CD4-positive, alpha-beta memory T cell (primary cell): Measurements from ENCODE around the gene CHD5. TPM values are rescaled to one million over a fixed set of nuclear protein-coding genes. Genes with fewer than 3 reads are reported as not detected.

ENCODE experiments used
- CTCF ChIA-PET: fragments of 350-600 bp; sonication (Branson Sonifier 250); formaldehyde crosslinking; loops from one replicate; lab custom pipeline; 2021; ENCODE audit warnings: inconsistent platforms; ENCODE audit not compliant: partially characterized antibody; lab: Charles Lee
- POLR2A ChIA-PET: fragments of 350-600 bp; sonication (Branson Sonifier 250); formaldehyde crosslinking; loops from one replicate; lab custom pipeline; 2021; ENCODE audit not compliant: partially characterized antibody; lab: Charles Lee
- DNase-seq, 5 donors: peaks; one replicate each; pipeline versions ENCODE4 v3.0.0 to v3.0.0-alpha.2; 2020 to 2022; ENCODE audit warnings: mixed read lengths in 1 of 5
- H3K27ac ChIP-seq: one replicate; pipeline ENCODE4 v1.7.0; 2013; ENCODE audit warnings: low read depth, low read length
- H3K27me3 ChIP-seq: 2 replicates; pipeline ENCODE4 v1.7.0; 2013; ENCODE audit warnings: mild to moderate bottlenecking, low read length, moderate library complexity; ENCODE audit not compliant: insufficient read depth
- H3K36me3 ChIP-seq: 2 replicates; pipeline ENCODE4 v1.7.0; 2013; ENCODE audit warnings: mild to moderate bottlenecking, low read length, moderate library complexity; ENCODE audit not compliant: insufficient read depth
- H3K4me1 ChIP-seq: 2 replicates; pipeline ENCODE4 v1.7.0; 2013; ENCODE audit warnings: mild to moderate bottlenecking, low read length, moderate library complexity; ENCODE audit not compliant: insufficient read depth
- H3K4me3 ChIP-seq, 2 donors: one replicate each; pipeline ENCODE4 v1.7.0; 2013; ENCODE audit warnings: low read length in 2 of 2, mild to moderate bottlenecking in 1 of 2
- H3K9me3 ChIP-seq, 2 donors: one replicate each; pipeline ENCODE4 v1.7.0; 2013; ENCODE audit warnings: low read length in 2 of 2, control low read depth in 1 of 2; ENCODE audit not compliant: control insufficient read depth in 1 of 2
- H3K27ac Mint-ChIP-seq, 7 donors: one replicate each; pipeline ENCODE4 v1.8.0; 2020 to 2021; ENCODE audit warnings: mixed read lengths in 7 of 7, mild to moderate bottlenecking in 6 of 7, inconsistent platforms in 3 of 7, moderate library complexity in 3 of 7
- H3K27me3 Mint-ChIP-seq, 2 donors: one replicate each; pipeline ENCODE4 v1.8.0; 2020 to 2021; ENCODE audit warnings: mixed read lengths in 2 of 2
- H3K36me3 Mint-ChIP-seq, 2 donors: one replicate each; pipeline ENCODE4 v1.8.0; 2020 to 2021; ENCODE audit warnings: mixed read lengths in 2 of 2, inconsistent platforms in 1 of 2, mild to moderate bottlenecking in 1 of 2
- H3K4me1 Mint-ChIP-seq, 4 donors: one replicate each; pipeline ENCODE4 v1.8.0; 2020 to 2021; ENCODE audit warnings: mixed read lengths in 4 of 4, mild to moderate bottlenecking in 1 of 4
- H3K4me3 Mint-ChIP-seq, 8 donors: one replicate each; pipeline ENCODE4 v1.8.0; 2020 to 2021; ENCODE audit warnings: mixed read lengths in 8 of 8, mild to moderate bottlenecking in 7 of 8, moderate library complexity in 6 of 8, inconsistent platforms in 3 of 8
- H3K9me3 Mint-ChIP-seq, 8 donors: one replicate each; pipeline ENCODE4 v1.8.0; 2020 to 2021; ENCODE audit warnings: mixed read lengths in 8 of 8, mild to moderate bottlenecking in 5 of 8, inconsistent platforms in 3 of 8, moderate library complexity in 1 of 8
- intact Hi-C: fragments of 100-400 bp; cut with micrococcal nuclease; formaldehyde crosslinking; loops from one replicate; pipeline ENCODE4 v1.15.1; 2023
- polyA plus RNA-seq, 2 donors: library from polyadenylated mRNA; unstranded; fragments of 300-500 nt; fragmentation: Illumina TruSeq; gene quantifications; one replicate each; pipeline ENCODE4 v1.2.3, GENCODE V29; 2021
- total RNA-seq, 2 experiments: library from RNA; stranded (reverse); gene quantifications; one replicate each; pipeline ENCODE4 v1.2.3, GENCODE V29; 2021

Gene CHD5
- total and polyA plus RNA-seq, 4 experiments from 2014 or later: 0.06 to 0.17 TPM; not detected in 2

DNA sequence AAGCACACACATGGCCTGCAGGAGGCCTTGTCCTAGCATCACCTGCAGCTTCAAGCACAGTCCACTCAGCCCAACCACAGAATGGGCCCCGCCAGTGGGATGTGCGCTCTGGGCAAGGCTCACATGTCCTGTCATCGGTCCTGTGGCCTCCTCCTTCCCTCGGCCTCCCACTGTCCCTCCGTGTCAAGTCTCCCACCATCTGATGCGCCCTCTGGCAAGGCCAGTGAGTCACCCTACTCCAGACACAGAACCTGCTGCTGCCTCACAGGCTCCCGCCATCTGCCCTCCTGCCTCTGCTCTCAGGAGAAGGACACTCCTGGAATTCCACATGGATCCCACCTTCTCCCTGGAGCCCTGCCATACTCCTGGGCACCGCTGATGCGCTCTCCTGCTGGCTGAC, 120.3 kb downstream of the CHD5 start:
- no peak overlapping the region for H3K27ac ChIP-seq
- Mint-ChIP-seq H3K27ac (no peak overlapping the region), H3K4me1 (peaks cover 7 to 22% (median 14%) of the 10 kb centered on the region in 4 donors), H3K9me3 (no peaks in the 10 kb centered on the region), H3K27me3 (no peaks in the 10 kb centered on the region), H3K36me3 (peaks cover 18 to 34% of the 10 kb centered on the region in 2 donors), H3K4me3 (no peak overlapping the region)
- H3K36me3 ChIP-seq: peaks cover 11% of the 10 kb centered on the region
- no peak overlapping the region for H3K4me3 ChIP-seq
- H3K27me3 ChIP-seq: no peaks in the 10 kb centered on the region
- ChIA-PET CTCF (no interaction called here), POLR2A (no interaction called here)
- H3K4me1 ChIP-seq: no peaks in the 10 kb centered on the region
- H3K9me3 ChIP-seq: no peaks in the 10 kb centered on the region
- DNase-seq: no peak
- intact Hi-C loops: no loop called here

DNA sequence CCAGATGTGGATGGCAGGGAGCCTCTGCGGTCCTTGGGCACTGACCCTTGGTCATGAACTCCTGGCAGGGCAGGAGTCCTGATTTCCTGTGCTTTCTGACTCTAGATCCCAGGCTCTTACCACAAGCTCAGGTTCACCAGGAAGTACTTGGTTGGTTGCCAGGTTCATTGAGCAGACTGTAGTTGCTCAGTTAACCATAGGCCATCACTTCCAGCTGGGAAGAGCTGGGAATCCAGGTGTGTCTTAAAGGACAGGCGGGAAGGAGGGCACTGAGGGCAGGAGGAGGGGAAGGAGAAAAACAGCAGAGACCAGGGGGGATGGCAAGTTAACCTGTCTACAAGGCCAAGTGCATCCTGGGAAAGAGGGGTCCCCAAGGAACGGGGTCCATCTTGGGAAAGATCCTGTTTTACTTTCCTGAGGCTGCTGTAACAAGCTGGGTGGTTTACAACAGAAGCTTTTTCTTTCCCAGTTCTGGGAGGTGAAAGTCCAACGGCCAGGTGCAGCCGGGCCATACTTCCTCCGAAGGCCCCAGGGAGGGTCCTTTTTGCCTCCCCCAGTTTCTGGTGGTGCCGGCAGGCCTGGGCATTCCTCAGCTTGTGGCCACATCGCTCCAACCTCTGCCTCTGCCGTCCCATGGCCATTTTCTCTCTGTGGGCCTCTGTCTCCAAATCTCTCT, 122.8 kb downstream of the CHD5 start:
- ChIA-PET POLR2A (no interaction called here), CTCF (interaction anchor here (1.1 kb wide), 1 partner anchor 188 kb away, joined by 3 read pairs; no protein-coding TSS in a partner anchor)
- Mint-ChIP-seq H3K27ac (peak overlapping the region in 2 of 7 donors; percentile 54 to 74), H3K4me1 (peaks cover 12 to 28% (median 19%) of the 10 kb centered on the region in 4 donors), H3K27me3 (no peaks in the 10 kb centered on the region), H3K9me3 (no peaks in the 10 kb centered on the region), H3K4me3 (no peak overlapping the region), H3K36me3 (peaks cover 19 to 38% of the 10 kb centered on the region in 2 donors)
- Histone ChIP-seq H3K4me3 (no peak overlapping the region), H3K9me3 (no peaks in the 10 kb centered on the region), H3K36me3 (peaks cover 18% of the 10 kb centered on the region), H3K4me1 (no peaks in the 10 kb centered on the region), H3K27me3 (no peaks in the 10 kb centered on the region), H3K27ac (no peak overlapping the region)
- intact Hi-C loops: no loop called here
- DNase-seq: no peak

DNA sequence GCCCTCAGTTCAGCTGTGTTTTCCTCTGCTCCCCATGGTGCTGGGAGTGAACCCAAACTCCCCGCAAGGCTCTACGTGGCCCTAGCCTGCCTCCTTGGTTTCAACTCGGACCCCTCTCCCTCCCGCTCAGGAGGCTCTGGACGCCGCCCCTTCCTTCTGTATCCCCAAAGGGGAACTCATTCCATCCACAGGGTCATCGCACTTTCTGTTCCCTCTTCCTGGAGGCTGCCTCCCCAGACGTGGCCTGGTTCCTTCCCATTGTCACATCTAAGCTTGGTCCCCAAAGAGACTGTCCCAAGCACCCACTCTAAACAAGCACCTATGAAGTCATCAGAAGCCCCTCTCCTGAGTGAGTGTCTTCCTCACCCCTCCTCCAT, 123.6 kb downstream of the CHD5 start:
- H3K27me3 ChIP-seq: no peaks in the 10 kb centered on the region
- no peak for DNase-seq
- H3K27ac ChIP-seq: no peak overlapping the region
- H3K9me3 ChIP-seq: no peaks in the 10 kb centered on the region
- POLR2A ChIA-PET: no interaction called here
- intact Hi-C loops: no loop called here
- Mint-ChIP-seq H3K4me1 (peaks cover 12 to 28% (median 18%) of the 10 kb centered on the region in 4 donors), H3K4me3 (no peak overlapping the region), H3K36me3 (peaks cover 18 to 37% of the 10 kb centered on the region in 2 donors), H3K9me3 (no peaks in the 10 kb centered on the region), H3K27ac (peak overlapping the region in 5 of 7 donors; percentile 48 to 89 (median 69)), H3K27me3 (no peaks in the 10 kb centered on the region)
- H3K36me3 ChIP-seq: peaks cover 18% of the 10 kb centered on the region
- H3K4me3 ChIP-seq: no peak overlapping the region
- CTCF ChIA-PET: interaction anchor here (1.1 kb wide), 1 partner anchor 189 kb away, joined by 3 read pairs; no protein-coding TSS in a partner anchor
- H3K4me1 ChIP-seq: no peaks in the 10 kb centered on the region

DNA sequence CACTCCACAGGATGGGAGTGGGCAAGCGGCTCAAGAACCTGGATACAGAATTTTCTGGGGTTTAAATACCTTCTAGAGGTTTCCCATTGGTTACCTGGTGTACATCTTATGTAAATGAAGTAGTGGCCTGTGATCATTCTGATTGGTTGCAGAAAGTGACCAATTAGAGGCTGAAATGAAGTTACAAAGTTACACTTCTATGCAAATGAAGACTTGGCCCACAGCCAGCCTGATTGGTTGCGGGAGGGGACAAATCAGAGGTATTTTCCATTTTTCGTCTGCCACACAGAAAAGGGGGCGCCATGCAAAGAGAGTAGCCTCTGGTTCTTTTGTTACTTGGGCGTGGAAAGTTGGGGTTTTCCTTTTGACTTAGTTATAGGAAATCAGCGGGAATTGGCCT, 125.5 kb downstream of the CHD5 start:
- Histone ChIP-seq H3K4me1 (no peaks in the 10 kb centered on the region), H3K36me3 (peaks cover 24% of the 10 kb centered on the region), H3K27me3 (no peaks in the 10 kb centered on the region), H3K4me3 (no peak overlapping the region), H3K9me3 (no peaks in the 10 kb centered on the region), H3K27ac (no peak overlapping the region)
- CTCF ChIA-PET: no interaction called here
- POLR2A ChIA-PET: no interaction called here
- H3K4me1 Mint-ChIP-seq: peaks cover 15 to 28% (median 18%) of the 10 kb centered on the region in 4 donors
- DNase-seq: no peak
- no peaks in the 10 kb centered on the region for H3K9me3 Mint-ChIP-seq
- intact Hi-C loops: no loop called here
- peaks cover 25 to 39% of the 10 kb centered on the region in 2 donors for H3K36me3 Mint-ChIP-seq
- no peak overlapping the region for H3K4me3 Mint-ChIP-seq
- no peaks in the 10 kb centered on the region for H3K27me3 Mint-ChIP-seq
- H3K27ac Mint-ChIP-seq: peak overlapping the region in 1 of 7 donors; percentile 29

DNA sequence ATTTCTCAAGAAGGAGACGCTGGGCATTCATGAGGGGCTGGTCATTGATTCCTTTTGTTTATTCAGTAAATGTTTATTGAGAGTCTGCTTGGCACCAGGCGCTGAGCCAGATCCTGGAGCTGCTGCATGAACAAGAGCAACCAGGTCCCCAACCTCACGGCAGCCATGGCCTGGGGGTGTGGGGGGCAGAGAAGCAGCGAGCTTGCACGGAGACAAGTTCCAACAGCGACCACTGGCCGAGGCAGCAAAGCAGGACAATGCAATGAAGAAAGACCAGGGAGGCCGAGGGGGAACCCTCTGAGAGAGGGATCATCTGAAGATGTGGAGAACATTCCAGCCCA, 126.9 kb downstream of the CHD5 start:
- Mint-ChIP-seq H3K27me3 (no peaks in the 10 kb centered on the region), H3K27ac (peak overlapping the region in 1 of 7 donors; percentile 16), H3K4me1 (peaks cover 16 to 28% (median 18%) of the 10 kb centered on the region in 4 donors), H3K9me3 (no peaks in the 10 kb centered on the region), H3K4me3 (peak overlapping the region in 1 of 8 donors; percentile 21), H3K36me3 (peaks cover 25 to 38% of the 10 kb centered on the region in 2 donors)
- Histone ChIP-seq H3K9me3 (no peaks in the 10 kb centered on the region), H3K4me1 (no peaks in the 10 kb centered on the region), H3K36me3 (peaks cover 29% of the 10 kb centered on the region), H3K27ac (no peak overlapping the region), H3K4me3 (no peak overlapping the region), H3K27me3 (no peaks in the 10 kb centered on the region)
- intact Hi-C loops: no loop called here
- ChIA-PET CTCF (interaction anchor here (1.3 to 1.9 kb wide), 2 partner anchors 151 to 192 kb away, joined by 3 to 6 read pairs; no protein-coding TSS in a partner anchor), POLR2A (interaction anchor here (1.5 kb wide), 2 partner anchors 26 to 59 kb away, joined by 3 to 4 read pairs; no protein-coding TSS in a partner anchor)
- no peak for DNase-seq

DNA sequence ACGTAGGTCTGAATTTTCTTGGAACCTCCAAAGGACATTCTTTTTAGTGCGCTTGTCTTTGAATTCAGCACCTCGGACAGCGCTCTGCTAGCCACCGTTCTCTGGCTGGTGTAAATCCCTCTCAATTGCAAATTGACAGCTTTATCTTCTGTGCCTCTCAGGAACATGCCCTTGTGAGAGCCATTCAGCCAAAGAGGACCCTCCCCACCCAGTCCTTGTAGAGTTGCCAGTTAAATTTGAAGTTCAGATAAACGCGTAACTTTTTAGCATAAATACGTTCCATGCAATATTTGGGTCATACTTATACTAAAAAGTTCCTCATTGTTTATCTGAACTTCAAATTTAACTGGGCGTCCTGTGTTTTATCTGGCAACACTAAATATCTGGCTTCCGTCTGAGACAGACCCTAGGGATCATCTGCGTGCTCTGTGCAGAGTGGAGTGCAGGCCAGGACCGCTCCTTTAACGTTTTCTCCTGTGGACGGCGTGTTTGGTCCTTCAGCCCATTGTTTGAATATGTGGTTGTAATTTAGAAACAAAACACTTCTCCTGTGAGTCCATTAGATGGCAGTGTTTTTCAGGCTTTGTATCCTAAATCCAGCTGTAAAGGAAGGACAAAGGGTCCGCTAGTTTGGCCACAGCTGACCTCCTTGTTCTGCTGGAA, 127.4 kb downstream of the CHD5 start:
- peak in 4 of 5 donors; percentile 31 to 46 (median 38) for DNase-seq
- Mint-ChIP-seq H3K9me3 (no peaks in the 10 kb centered on the region), H3K4me3 (no peak overlapping the region), H3K27ac (peak overlapping the region in 2 of 7 donors; percentile 16 to 47), H3K36me3 (peaks cover 25 to 39% of the 10 kb centered on the region in 2 donors), H3K27me3 (no peaks in the 10 kb centered on the region), H3K4me1 (peaks cover 17 to 28% (median 19%) of the 10 kb centered on the region in 4 donors)
- Histone ChIP-seq H3K9me3 (no peaks in the 10 kb centered on the region), H3K4me1 (no peaks in the 10 kb centered on the region), H3K4me3 (no peak overlapping the region), H3K27me3 (no peaks in the 10 kb centered on the region), H3K36me3 (peaks cover 32% of the 10 kb centered on the region), H3K27ac (no peak overlapping the region)
- ChIA-PET CTCF (interaction anchor here (1.3 to 1.9 kb wide), 2 partner anchors 152 to 192 kb away, joined by 3 to 6 read pairs; no protein-coding TSS in a partner anchor), POLR2A (interaction anchor here (1.5 kb wide), 2 partner anchors 25 to 58 kb away, joined by 3 to 4 read pairs; no protein-coding TSS in a partner anchor)
- intact Hi-C loops: no loop called here
